ENCODE results near the gene PPP1R37. TPM values are rescaled to one million over a fixed set of nuclear protein-coding genes. Genes with fewer than 3 reads are reported as not detected.

The PPP1R37 gene
- total RNA-seq, 1 donor from 2014 or later, result 19.2 TPM

- Histone ChIP-seq H3K4me3 (ENCODE audit: low read depth, low read length) (no peak overlapping the region), H3K36me3 (ENCODE audit: control insufficient read depth, insufficient read depth, low read length) (no peaks in the 10 kb centered on the region), H3K27me3 (ENCODE audit: control insufficient read depth, insufficient read depth, low read length) (no peaks in the 10 kb centered on the region)
- no peak for DNase-seq (ENCODE audit: low read depth)
- FAIRE-seq, result no peak
- TF ChIP-seq CTCF (IDR thresholded peaks at IDR 0.05; ENCODE audit: insufficient read depth, low read length, severe bottlenecking), result no peak
Observed at GRCh38 chr19:45128146-45128545, 35.2 kb downstream of the PPP1R37 start.

GRCh38 chr19:45128806-45129205 is 35.8 kb downstream of the PPP1R37 start:
- DNase-seq (ENCODE audit: low read depth), result no peak
- Histone ChIP-seq H3K27me3 (ENCODE audit: control insufficient read depth, insufficient read depth, low read length) (no peaks in the 10 kb centered on the region), H3K4me3 (ENCODE audit: low read depth, low read length) (no peak overlapping the region), H3K36me3 (ENCODE audit: control insufficient read depth, insufficient read depth, low read length) (no peaks in the 10 kb centered on the region)
- no peak for FAIRE-seq
- TF ChIP-seq CTCF (IDR thresholded peaks at IDR 0.05; ENCODE audit: insufficient read depth, low read length, severe bottlenecking), result no peak

- DNase-seq (ENCODE audit: low read depth) (no peak), FAIRE-seq (no peak)
- no peak overlapping the region for H3K4me3 ChIP-seq (ENCODE audit: low read depth, low read length)
- no peaks in the 10 kb centered on the region for H3K27me3 ChIP-seq (ENCODE audit: control insufficient read depth, insufficient read depth, low read length)
- H3K36me3 ChIP-seq (ENCODE audit: control insufficient read depth, insufficient read depth, low read length), result no peaks in the 10 kb centered on the region
- no peak for TF ChIP-seq CTCF (IDR thresholded peaks at IDR 0.05; ENCODE audit: insufficient read depth, low read length, severe bottlenecking)
Observed at GRCh38 chr19:45130236-45130635, 37.3 kb downstream of the PPP1R37 start.

- H3K4me3 ChIP-seq (ENCODE audit: low read depth, low read length), result no peak overlapping the region
- FAIRE-seq, result no peak
- H3K36me3 ChIP-seq (ENCODE audit: control insufficient read depth, insufficient read depth, low read length), result no peaks in the 10 kb centered on the region
- H3K27me3 ChIP-seq (ENCODE audit: control insufficient read depth, insufficient read depth, low read length), result no peaks in the 10 kb centered on the region
- peak; percentile 62 for DNase-seq (ENCODE audit: low read depth)
- TF ChIP-seq CTCF (IDR thresholded peaks at IDR 0.05; ENCODE audit: insufficient read depth, low read length, severe bottlenecking), result peak; percentile 65
Observed at GRCh38 chr19:45130888-45131615, 38.1 kb downstream of the PPP1R37 start.

GRCh38 chr19:45133661-45134060 is 40.7 kb downstream of the PPP1R37 start:
- FAIRE-seq (no peak), DNase-seq (ENCODE audit: low read depth) (no peak)
- Histone ChIP-seq H3K4me3 (ENCODE audit: low read depth, low read length) (no peak overlapping the region), H3K27me3 (ENCODE audit: control insufficient read depth, insufficient read depth, low read length) (no peaks in the 10 kb centered on the region), H3K36me3 (ENCODE audit: control insufficient read depth, insufficient read depth, low read length) (peaks cover 1% of the 10 kb centered on the region)
- no peak for TF ChIP-seq CTCF (IDR thresholded peaks at IDR 0.05; ENCODE audit: insufficient read depth, low read length, severe bottlenecking)
